Duodenal mucosa (tissue), 2 donors: ENCODE measurements around the gene APLF.
A peak's percentile ranks its signal among the peaks of the same experiment; 100 is the strongest.
"Not testable (repeated sequence)": the region's sequence is repeated elsewhere in the genome, so short reads cannot be mapped to it uniquely, and the experiment has no call there.

Experiments used
- H3K27ac ChIP-seq: one replicate; pipeline ENCODE4 v1.7.0; 2013; ENCODE audit warnings: low read depth, low read length
- H3K27me3 ChIP-seq, 2 donors: one replicate each; pipeline ENCODE4 v1.7.0; 2013; ENCODE audit warnings: low read length in 2 of 2, control low read depth in 1 of 2; ENCODE audit not compliant: insufficient read depth in 2 of 2, control insufficient read depth in 1 of 2
- H3K36me3 ChIP-seq, 2 donors: one replicate each; pipeline ENCODE4 v1.7.0; 2013; ENCODE audit warnings: low read length in 2 of 2, control low read depth in 1 of 2; ENCODE audit not compliant: insufficient read depth in 2 of 2, control insufficient read depth in 1 of 2
- H3K4me1 ChIP-seq, 2 donors: one replicate each; pipeline ENCODE4 v1.7.0; 2013; ENCODE audit warnings: low read length in 2 of 2, control low read depth in 1 of 2; ENCODE audit not compliant: insufficient read depth in 2 of 2, control insufficient read depth in 1 of 2
- H3K4me3 ChIP-seq, 2 donors: one replicate each; pipeline ENCODE4 v1.7.0; 2013; ENCODE audit warnings: low read length in 2 of 2, low read depth in 1 of 2
- H3K9ac ChIP-seq, 2 donors: one replicate each; pipeline ENCODE4 v1.7.0; 2013; ENCODE audit warnings: low read length in 2 of 2, low read depth in 1 of 2
- H3K9me3 ChIP-seq, 2 donors: one replicate each; pipeline ENCODE4 v1.7.0; 2013; ENCODE audit warnings: low read length in 2 of 2, control low read depth in 1 of 2; ENCODE audit not compliant: control insufficient read depth in 1 of 2

The APLF gene

GRCh38 chr2:68441179-68441993 is 26.0 kb upstream of the APLF start:
- Histone ChIP-seq H3K36me3 (no peaks in the 10 kb centered on the region), H3K27ac (no peak overlapping the region), H3K27me3 (no peaks in the 10 kb centered on the region), H3K9me3 (no peaks in the 10 kb centered on the region), H3K9ac (peak overlapping the region in 1 of 2 donors; percentile 27), H3K4me1 (peaks cover 14 to 31% of the 10 kb centered on the region in 2 donors), H3K4me3 (no peak overlapping the region)

DNA sequence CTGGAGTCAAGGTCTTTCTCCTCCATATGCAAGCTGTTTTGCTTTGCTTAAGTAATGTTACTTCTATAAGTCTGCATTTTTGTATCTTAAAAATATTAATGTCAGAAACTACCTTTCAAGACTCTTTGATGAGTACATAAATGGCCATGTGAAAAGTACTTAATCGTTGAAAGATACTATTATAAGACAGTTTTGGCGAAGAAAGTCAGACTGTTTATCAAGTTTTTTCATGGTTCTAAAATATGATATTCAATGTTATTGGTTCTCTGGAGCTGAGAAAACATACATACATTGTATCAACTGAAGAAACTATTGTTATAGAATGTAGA is 25.4 kb upstream of the APLF start:
- H3K9me3 ChIP-seq = no peaks in the 10 kb centered on the region
- H3K27me3 ChIP-seq = no peaks in the 10 kb centered on the region
- H3K36me3 ChIP-seq = no peaks in the 10 kb centered on the region
- H3K4me3 ChIP-seq = no peak overlapping the region
- no peak overlapping the region for H3K27ac ChIP-seq
- no peak overlapping the region for H3K9ac ChIP-seq
- H3K4me1 ChIP-seq = peaks cover 14 to 26% of the 10 kb centered on the region in 2 donors

- H3K9ac ChIP-seq, H3K36me3 ChIP-seq, H3K4me3 ChIP-seq, H3K27ac ChIP-seq, H3K4me1 ChIP-seq, H3K27me3 ChIP-seq, H3K9me3 ChIP-seq: not testable (repeated sequence)
These were observed 21.0 kb upstream of the APLF start for GRCh38 chr2:68446425-68446824.

DNA sequence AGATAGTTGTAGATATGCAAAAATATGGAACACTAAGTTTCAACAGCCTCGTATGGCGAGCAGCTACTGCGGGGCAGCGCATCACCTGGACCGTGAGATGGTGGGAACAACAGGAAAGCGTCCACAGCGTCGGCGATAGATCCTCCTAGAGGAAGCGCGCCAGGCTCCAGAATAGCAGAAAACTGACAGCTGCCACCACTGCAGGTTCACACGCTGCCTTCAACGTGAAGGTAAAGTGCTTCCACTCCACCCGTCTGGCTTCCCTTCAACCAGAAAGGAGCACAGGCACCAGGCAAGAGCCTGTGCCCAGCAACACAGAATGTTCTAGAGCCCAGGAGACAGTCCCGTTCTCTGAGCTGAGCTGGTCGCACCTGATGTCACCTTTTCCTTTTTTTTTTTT is 20.3 kb upstream of the APLF start:
- Histone ChIP-seq H3K4me1 (no peaks in the 10 kb centered on the region), H3K9me3 (no peaks in the 10 kb centered on the region), H3K4me3 (no peak overlapping the region), H3K27ac (no peak overlapping the region), H3K27me3 (no peaks in the 10 kb centered on the region), H3K9ac (no peak overlapping the region), H3K36me3 (no peaks in the 10 kb centered on the region)

- no peaks in the 10 kb centered on the region for H3K36me3 ChIP-seq
- H3K9ac ChIP-seq = no peak overlapping the region
- H3K4me3 ChIP-seq = no peak overlapping the region
- H3K27ac ChIP-seq = no peak overlapping the region
- H3K4me1 ChIP-seq = no peaks in the 10 kb centered on the region
- H3K9me3 ChIP-seq = no peaks in the 10 kb centered on the region
- no peaks in the 10 kb centered on the region for H3K27me3 ChIP-seq
These were observed 18.4 kb upstream of the APLF start for GRCh38 chr2:68448671-68449653.

- Histone ChIP-seq H3K9me3 (no peaks in the 10 kb centered on the region), H3K36me3 (no peaks in the 10 kb centered on the region), H3K9ac (no peak overlapping the region), H3K4me1 (no peaks in the 10 kb centered on the region), H3K4me3 (no peak overlapping the region), H3K27me3 (no peaks in the 10 kb centered on the region), H3K27ac (no peak overlapping the region)
These were observed 15.1 kb upstream of the APLF start for GRCh38 chr2:68452158-68452900.

DNA sequence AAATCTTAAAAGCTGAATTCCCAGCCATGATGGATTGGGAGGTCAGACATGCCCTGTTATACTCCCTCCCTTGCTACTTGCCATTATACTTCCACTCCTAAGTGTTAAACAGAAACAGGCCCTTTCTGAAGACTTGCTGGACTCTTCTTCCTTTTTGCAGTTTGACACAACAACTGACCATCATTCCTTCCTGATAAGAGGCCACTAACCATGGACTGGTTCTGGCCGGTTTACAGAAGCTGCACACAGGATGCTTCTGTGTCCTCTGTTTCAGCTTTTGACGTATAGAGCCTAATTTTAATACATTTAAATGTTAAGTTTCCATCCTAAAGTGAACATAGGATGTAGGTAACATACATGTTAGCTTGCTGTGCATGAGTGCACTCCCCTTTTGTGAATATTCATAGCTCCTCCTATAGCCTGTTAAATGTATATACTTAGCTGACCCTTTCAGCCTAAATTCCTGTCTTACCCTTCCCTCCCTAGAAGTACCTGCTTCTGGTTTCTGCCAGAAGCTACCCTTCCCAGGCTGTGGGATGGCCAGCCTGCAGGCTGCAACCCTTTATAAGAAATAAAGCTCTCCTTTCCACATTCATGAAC is 13.5 kb upstream of the APLF start:
- no peak overlapping the region for H3K4me3 ChIP-seq
- no peaks in the 10 kb centered on the region for H3K27me3 ChIP-seq
- no peaks in the 10 kb centered on the region for H3K9me3 ChIP-seq
- no peaks in the 10 kb centered on the region for H3K36me3 ChIP-seq
- no peak overlapping the region for H3K27ac ChIP-seq
- H3K9ac ChIP-seq = no peak overlapping the region
- H3K4me1 ChIP-seq = no peaks in the 10 kb centered on the region

DNA sequence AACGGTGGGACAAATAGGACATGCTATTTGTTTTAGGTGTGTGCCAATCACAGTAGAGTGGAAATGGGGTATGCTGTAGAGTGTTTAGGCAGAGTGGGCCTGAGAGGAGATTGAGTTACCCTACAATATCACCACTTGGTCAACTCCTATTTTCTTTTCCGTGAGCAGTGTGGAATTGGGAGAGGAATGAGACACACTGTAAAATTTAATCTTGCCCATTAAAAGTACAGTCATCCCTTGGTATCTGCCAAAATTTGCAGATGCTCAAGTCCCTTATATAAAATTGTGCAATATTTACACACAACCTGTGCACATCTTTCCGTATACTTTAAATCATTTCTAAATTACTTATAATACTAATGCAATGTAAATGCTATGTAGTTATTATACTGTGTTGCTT is 12.7 kb upstream of the APLF start:
- Histone ChIP-seq H3K4me3 (no peak overlapping the region), H3K27ac (no peak overlapping the region), H3K9me3 (no peaks in the 10 kb centered on the region)

GRCh38 chr2:68456198-68456597 is 11.2 kb upstream of the APLF start:
- Histone ChIP-seq H3K27me3 (no peaks in the 10 kb centered on the region), H3K9ac (no peak overlapping the region), H3K9me3 (no peaks in the 10 kb centered on the region), H3K36me3 (no peaks in the 10 kb centered on the region), H3K27ac (no peak overlapping the region), H3K4me1 (no peaks in the 10 kb centered on the region), H3K4me3 (no peak overlapping the region)

More for the DNA sequence above, 12.7 kb upstream of the APLF start:
- no peaks in the 10 kb centered on the region for H3K4me1 ChIP-seq
- H3K27me3 ChIP-seq = no peaks in the 10 kb centered on the region
- no peak overlapping the region for H3K9ac ChIP-seq
- H3K36me3 ChIP-seq = no peaks in the 10 kb centered on the region
